MM.1S (cell line): ENCODE data around the gene AADACL4.

Experiments used
- DNase-seq: peaks from one replicate; pipeline ENCODE4 v3.0.0-alpha.2; 2015
- H2AFZ ChIP-seq: fragments of 300-600 bp; sonication (generic); 2 replicates; pipeline ENCODE4 v1.6.0; 2016; ENCODE audit warnings: antibody characterized with exemption, low read length
- H3F3A ChIP-seq: fragments of 300-600 bp; sonication (generic); 2 replicates; pipeline ENCODE4 v1.6.1; 2016; ENCODE audit warnings: mild to moderate bottlenecking, antibody characterized with exemption, low read length, moderate library complexity, mixed read lengths; ENCODE audit not compliant: insufficient read depth
- H3K27ac ChIP-seq: fragments of 300-600 bp; sonication (generic); 2 replicates; pipeline ENCODE4 v1.5.1; 2016; ENCODE audit warnings: mild to moderate bottlenecking, low read length
- H3K27me3 ChIP-seq: fragments of 300-600 bp; sonication (generic); replicated peaks from 2 replicates; pipeline ENCODE4 v1.6.0; 2016; ENCODE audit warnings: low read length; ENCODE audit not compliant: insufficient read depth
- H3K36me3 ChIP-seq: fragments of 300-600 bp; sonication (generic); replicated peaks from 2 replicates; pipeline ENCODE4 v1.6.1; 2016; ENCODE audit warnings: mild to moderate bottlenecking, low read length, mixed read lengths; ENCODE audit not compliant: insufficient read depth
- H3K4me1 ChIP-seq: fragments of 300-600 bp; sonication (generic); 2 replicates; pipeline ENCODE4 v1.6.1; 2016; ENCODE audit warnings: low read length, mixed read lengths
- H3K4me2 ChIP-seq: fragments of 300-600 bp; sonication (generic); 2 replicates; pipeline ENCODE4 v1.6.0; 2016; ENCODE audit warnings: low read depth, low read length
- H3K4me3 ChIP-seq: fragments of 300-600 bp; sonication (generic); 2 replicates; pipeline ENCODE4 v1.5.1; 2016; ENCODE audit warnings: low read length, mixed read lengths
- H3K79me2 ChIP-seq: fragments of 300-600 bp; sonication (generic); 2 replicates; pipeline ENCODE4 v1.6.1; 2016; ENCODE audit warnings: mixed run types, low read length, mixed read lengths
- H3K9ac ChIP-seq: fragments of 300-600 bp; sonication (generic); 2 replicates; pipeline ENCODE4 v1.6.1; 2016; ENCODE audit warnings: low read length, mixed read lengths
- H3K9me2 ChIP-seq: fragments of 300-600 bp; sonication (generic); replicated peaks from 2 replicates; pipeline ENCODE4 v1.6.1; 2016; ENCODE audit warnings: mild to moderate bottlenecking, low read length, mixed read lengths; ENCODE audit not compliant: insufficient read depth
- H3K9me3 ChIP-seq: fragments of 300-600 bp; sonication (generic); replicated peaks from 2 replicates; pipeline ENCODE4 v1.6.1; 2016; ENCODE audit warnings: mild to moderate bottlenecking, low read length, mixed read lengths; ENCODE audit not compliant: insufficient read depth
- H4K20me1 ChIP-seq: fragments of 300-600 bp; sonication (generic); 2 replicates; pipeline ENCODE4 v1.6.1; 2016; ENCODE audit warnings: mild to moderate bottlenecking, low read length, moderate library complexity, mixed read lengths; ENCODE audit not compliant: insufficient read depth
- EZH2 ChIP-seq: fragments of 300-600 bp; sonication (generic); optimal IDR thresholded peaks from 2 replicates; pipeline ENCODE3; 2017; ENCODE audit warnings: low read depth, mild to moderate bottlenecking, antibody characterized with exemption, low read length, mixed read lengths
- EZH2phosphoT487 ChIP-seq: fragments of 300-600 bp; sonication (generic); IDR thresholded peaks from 2 replicates; pipeline ENCODE4 v1.6.1; 2018; ENCODE audit warnings: antibody characterized with exemption, low read length
- TF ChIP-seq, protein P1 (sequence below): fragments of 300-600 bp; sonication (generic); IDR thresholded peaks from 2 replicates; pipeline ENCODE4 v1.5.1; 2016; ENCODE audit warnings: antibody characterized with exemption, low read length, mixed read lengths

AADACL4 gene

DNA sequence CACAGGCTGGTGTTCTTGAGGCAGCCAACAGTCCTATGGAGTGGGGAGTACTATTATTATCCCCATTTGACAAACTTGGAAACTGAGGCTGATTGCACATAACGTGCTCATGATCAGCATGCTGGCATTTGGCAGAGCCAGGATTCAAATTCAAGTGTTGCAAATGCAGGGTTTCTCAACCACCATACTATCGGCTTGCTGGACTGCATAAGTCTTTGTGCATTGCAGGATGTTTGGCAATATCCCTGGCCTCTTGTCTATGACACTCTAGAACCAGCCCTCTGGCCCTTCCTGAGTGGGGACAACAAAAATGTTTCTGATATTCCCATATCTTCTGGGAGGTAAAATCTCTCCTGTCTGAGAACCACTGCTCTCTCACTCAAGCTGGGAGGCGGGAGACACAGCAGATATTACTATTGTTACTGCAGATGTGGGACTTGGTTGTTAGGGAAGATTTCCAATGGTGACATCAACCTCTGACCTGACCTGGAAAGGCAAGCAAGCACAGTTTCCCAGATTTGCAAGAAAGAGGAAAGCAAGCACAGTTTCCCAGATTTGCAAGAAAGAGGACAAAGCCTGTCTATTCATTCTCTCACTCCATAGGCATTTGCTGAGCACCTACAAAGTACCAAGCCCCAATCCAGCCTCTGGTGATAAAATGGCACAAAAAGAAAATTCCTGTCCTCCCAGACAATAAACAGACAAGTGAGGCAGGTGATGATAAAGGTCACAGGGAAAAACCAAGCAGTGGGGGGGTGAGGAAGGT lies 71.0 kb downstream of the AADACL4 start:
- Histone ChIP-seq H2AFZ (no peak overlapping the region), H3K9me2 (no peaks in the 10 kb centered on the region), H4K20me1 (no peaks in the 10 kb centered on the region), H3K4me2 (no peak overlapping the region), H3K4me1 (no peaks in the 10 kb centered on the region), H3K36me3 (no peaks in the 10 kb centered on the region), H3K79me2 (no peaks in the 10 kb centered on the region), H3F3A (no peaks in the 10 kb centered on the region), H3K9ac (no peak overlapping the region), H3K27ac (no peak overlapping the region), H3K4me3 (no peak overlapping the region), H3K27me3 (no peaks in the 10 kb centered on the region; the same call in 1 of the 2 replicates), H3K9me3 (no peaks in the 10 kb centered on the region)
- TF ChIP-seq, protein P1, sequence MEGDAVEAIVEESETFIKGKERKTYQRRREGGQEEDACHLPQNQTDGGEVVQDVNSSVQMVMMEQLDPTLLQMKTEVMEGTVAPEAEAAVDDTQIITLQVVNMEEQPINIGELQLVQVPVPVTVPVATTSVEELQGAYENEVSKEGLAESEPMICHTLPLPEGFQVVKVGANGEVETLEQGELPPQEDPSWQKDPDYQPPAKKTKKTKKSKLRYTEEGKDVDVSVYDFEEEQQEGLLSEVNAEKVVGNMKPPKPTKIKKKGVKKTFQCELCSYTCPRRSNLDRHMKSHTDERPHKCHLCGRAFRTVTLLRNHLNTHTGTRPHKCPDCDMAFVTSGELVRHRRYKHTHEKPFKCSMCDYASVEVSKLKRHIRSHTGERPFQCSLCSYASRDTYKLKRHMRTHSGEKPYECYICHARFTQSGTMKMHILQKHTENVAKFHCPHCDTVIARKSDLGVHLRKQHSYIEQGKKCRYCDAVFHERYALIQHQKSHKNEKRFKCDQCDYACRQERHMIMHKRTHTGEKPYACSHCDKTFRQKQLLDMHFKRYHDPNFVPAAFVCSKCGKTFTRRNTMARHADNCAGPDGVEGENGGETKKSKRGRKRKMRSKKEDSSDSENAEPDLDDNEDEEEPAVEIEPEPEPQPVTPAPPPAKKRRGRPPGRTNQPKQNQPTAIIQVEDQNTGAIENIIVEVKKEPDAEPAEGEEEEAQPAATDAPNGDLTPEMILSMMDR, result no peak
- TF ChIP-seq EZH2 (no peak), EZH2phosphoT487 (no peak)
- DNase-seq, result no peak

DNA sequence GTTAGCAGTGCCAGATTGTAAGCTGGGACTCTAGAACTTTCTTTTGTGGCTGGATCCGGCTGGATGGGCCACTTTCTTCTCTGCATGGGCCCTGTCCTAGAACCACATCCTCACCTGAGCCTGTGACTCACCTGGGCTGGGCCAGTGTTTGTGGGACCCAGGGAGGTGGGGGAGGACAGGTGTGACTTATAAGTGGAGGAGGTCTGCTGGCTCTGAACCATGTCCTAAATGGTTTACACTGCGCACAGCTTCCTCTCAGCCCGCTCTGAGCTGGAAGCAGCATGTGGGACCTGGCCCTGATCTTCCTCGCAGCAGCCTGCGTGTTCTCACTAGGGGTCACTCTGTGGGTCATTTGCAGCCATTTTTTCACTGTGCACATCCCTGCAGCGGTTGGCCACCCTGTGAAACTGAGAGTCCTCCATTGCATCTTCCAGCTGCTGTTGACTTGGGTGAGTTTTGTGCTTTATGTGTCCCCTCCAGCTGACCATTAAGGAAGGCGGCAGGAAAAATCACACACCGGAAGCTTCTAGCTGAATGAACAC lies 72.1 kb downstream of the AADACL4 start, which contains the start of gene AADACL3:
Gene AADACL3, plus strand, starts transcription at position 215 of the 542 bp plus-strand sequence. Its CDS starts 67 bp downstream, at position 282.
- no peaks in the 10 kb centered on the region for H3K4me1 ChIP-seq
- no peak within 1 kb of the TSS for H3K9ac ChIP-seq
- TF ChIP-seq, protein P1, result no peak
- TF ChIP-seq EZH2 (no peak), EZH2phosphoT487 (no peak)
- no peak within 1 kb of the TSS for H3K27ac ChIP-seq
- H3K79me2 ChIP-seq, result no peaks in the 10 kb centered on the region
- H3K4me3 ChIP-seq, result no peak within 1 kb of the TSS
- no peaks in the 10 kb centered on the region; the same call in 1 of the 2 replicates for H3K27me3 ChIP-seq
- H3F3A ChIP-seq, result no peaks in the 10 kb centered on the region
- H3K36me3 ChIP-seq, result no peaks in the 10 kb centered on the region
- no peaks in the 10 kb centered on the region for H3K9me2 ChIP-seq
- no peaks in the 10 kb centered on the region for H4K20me1 ChIP-seq
- no peak for DNase-seq
- H3K9me3 ChIP-seq, result no peaks in the 10 kb centered on the region
- no peak within 1 kb of the TSS for H2AFZ ChIP-seq
- no peak within 1 kb of the TSS for H3K4me2 ChIP-seq
